Stimulated activated CD8-positive, alpha-beta memory T cell treated with anti-CD3 and anti-CD28 coated beads, Interleukin-2, amount 100 ng/mL, for 48 hours (primary cell): ENCODE results near the gene KDM2A.
"Not testable (repeated sequence)": the region's sequence is repeated elsewhere in the genome, so short reads cannot be mapped to it uniquely, and the experiment has no call there.

Source experiments
- DNase-seq, 2 donors: peaks; one replicate each; pipeline ENCODE4 v3.0.0-alpha.2; 2020; ENCODE audit warnings: low read depth in 2 of 2

KDM2A gene

DNA sequence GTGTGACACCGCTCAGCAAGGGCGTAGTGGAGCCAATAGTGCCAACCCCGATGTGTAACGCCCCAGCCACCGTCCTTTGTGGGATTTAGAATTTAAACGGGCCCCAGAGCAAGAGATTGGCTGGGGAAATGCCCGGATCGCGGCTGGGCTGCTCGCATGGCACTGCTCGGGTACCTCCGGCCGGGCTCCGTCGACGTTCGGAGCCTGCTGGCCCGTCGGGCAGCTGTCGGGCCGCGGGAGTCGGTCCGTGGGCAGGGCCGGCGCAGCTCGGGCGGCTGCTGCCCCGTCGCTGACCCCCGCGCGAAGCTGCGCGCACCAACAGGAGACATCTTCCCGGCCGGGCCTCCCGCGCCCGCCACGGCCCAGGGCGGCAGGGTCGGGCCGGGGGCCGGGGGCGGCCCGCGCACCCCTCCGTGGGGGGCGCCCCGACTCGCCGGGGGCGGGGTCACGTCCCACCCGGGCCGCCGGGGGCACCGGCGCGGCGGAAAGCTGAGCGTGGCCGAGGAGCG lies 1.3 kb upstream of the KDM2A start:
- DNase-seq = no peak

DNA sequence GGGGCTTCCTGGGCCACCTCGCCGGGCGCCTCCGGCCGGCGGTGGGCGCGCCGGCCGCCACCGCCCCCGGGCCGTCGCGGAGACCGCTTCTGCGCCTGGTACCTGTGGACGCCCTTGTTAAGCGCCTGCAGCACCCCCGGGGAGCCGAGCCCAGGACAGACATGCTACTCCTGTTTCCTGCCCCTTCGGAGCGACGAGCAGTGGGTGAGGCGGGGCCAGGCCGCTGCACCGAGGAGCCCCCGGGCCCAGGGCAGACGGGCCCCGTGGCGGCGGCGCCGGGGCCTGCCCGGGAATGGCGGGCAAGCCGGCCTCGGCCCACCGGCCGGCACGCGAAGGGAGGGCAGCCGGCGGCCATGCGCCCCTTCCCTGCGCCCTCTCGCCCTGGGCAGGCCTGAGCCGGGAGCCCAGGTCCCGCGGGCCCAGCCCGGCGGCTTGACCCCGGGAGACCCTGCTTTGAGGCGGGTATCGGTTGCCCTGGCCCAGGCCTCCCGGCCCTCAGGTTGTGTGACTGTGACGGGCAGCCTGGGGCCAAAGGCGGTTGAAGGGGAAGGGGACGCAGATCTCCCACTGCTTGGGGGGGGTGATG lies 789 bp upstream of the KDM2A start:
- no peak for DNase-seq

DNA sequence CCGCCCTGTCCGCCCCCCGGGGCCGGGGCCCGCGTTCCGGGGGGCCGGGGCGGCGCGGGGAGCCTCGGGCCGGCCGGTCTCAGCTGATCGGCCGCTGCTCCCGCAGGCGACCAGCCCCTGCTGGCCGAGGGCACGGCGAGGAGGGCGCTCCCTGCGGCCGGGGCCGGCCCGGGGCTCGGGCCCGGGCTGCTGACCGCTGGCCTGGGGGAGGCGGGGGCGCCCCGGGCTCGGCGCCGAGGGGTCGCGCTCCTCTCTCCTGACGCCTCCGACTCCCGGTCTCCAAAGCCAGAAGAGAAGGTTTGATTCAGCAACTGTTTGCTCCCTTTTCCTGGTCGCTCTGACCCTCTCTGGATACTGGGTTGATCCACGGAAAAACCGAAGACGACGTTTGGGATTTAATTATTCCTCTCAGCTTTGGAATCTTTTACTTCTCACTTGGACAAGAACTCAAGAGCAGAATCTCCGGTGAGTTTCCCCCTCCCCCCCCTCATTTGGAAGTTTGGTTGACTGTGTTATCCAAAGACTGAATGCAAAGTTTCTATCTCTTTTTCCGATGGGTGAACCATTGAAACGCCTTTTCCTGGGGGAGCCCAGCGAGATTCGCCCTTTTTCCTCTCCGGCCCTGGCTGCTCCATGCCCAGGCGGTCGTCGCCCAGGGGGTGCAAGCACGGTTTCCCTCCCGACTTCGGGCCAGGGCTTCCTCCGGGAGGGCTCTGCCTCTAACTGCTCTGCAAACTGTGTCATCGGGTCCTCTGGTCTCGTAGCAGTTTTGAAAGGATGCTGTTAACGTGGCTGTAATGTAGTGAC lies 725 bp downstream of the KDM2A start:
- DNase-seq = no peak

DNA sequence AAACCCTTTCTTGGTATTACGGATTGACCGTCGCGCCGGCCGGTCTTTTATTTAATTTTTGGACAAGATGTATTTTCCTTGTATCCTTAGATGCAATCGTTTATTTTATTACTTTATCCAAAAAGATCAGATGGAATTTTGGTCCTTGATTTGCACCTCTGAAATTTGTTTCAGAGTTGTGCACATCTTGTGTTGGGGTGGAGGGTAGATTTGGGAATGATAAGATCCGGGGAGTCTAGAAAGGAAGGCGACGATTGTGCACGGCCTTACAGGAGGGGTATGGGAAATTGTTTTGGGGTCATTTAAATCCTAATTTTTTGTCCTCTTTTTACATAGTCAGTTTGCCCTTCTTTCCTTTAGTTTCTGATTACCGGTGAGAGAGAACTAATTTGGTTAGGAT lies 1.4 kb downstream of the KDM2A start:
- DNase-seq = no peak

DNA sequence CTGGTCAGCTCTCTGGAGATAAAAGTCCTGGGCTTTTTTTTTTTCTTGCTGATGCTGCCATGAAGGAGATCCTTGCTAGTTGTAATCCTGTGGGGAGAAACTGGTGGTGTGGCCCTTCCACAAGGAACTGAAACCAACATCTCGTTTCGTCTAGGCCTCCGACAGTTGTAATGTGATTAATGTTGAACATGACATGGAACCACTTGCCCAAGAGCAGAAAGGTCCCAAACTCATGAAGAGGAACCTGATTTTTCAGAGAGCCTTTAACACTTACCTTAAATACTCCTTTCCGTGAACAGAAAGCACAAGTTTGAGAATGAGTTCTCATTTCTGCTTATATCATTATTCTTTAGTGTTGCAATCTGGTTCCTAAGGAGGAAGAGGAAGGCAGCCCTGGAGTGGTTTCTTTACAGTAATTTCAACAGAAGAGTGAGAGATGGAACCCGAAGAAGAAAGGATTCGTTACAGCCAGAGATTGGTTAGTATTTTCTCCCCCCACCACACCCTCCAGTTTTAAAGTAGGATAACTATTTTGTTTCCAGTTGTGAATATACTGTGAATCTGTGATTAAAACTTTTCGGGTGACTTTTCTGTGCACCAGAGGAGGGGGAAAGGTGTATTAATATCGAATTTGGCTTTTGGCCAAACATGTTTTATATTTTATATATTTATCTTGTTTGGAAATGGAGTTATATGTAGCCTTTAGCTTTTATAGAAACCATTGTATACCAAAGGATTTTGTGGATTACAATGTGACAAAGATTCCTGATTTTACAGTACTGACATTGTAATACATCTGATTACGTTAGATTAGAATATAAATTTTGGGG lies 2.0 kb downstream of the KDM2A start:
- DNase-seq = no peak

DNA sequence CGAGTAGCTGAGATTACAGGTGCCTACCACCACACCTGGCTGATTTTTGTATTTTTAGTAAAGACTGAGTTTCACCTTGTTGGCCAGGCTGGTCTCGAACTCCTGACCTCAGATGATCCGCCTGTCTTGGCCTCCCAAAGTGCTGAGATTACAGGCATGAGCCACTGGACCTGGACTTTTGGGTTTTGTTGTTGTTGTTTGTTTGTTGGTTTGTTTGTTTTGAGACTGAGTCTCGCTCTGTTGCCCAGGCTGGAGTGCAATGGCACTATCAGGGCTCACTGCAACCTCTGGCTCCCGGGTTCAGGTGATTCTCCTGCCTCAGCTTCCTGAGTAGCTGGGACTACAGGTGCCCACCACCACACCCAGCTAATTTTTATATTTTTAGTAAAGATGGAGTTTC lies 4.7 kb downstream of the KDM2A start:
- not testable (repeated sequence) for DNase-seq

DNA sequence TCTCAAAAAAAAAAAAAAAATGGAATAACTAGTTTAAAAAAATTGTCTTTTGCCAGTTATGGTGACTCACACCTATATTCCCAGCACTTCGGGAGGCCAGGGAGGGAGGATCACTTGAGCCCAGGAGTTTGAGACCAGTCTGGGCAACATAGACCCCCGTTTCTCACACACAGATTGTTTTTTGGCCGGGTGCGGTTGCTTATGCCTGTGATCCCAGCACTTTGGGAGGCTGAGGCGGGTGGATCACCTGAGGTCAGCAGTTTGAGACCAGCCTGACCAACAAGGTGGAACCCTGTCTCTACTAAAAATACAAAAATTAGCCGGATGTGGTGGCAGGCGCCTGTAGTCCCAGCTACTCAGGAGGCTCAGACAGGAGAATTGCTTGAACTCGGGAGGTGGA lies 7.2 kb downstream of the KDM2A start:
- not testable (repeated sequence) for DNase-seq

DNA sequence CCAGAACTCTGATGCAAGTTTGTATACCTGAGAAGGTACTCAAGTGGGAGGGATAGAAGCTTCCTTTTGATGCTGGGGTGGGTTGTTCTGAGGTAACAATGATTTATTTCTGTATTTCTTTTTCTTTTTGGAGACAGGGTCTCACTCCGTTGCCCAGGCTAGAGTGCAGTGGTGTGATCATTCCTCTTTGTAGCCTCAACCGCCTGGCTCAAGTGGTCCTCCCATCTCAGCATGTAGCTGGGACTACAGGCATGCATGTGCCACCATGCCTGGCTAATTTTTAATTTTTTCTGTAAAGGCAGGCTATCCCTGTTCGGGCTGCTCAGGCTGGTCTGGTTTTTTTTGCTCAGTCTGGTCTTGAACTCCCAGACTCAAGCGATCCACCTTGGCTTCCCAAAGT lies 7.9 kb downstream of the KDM2A start:
- no peak for DNase-seq

DNA sequence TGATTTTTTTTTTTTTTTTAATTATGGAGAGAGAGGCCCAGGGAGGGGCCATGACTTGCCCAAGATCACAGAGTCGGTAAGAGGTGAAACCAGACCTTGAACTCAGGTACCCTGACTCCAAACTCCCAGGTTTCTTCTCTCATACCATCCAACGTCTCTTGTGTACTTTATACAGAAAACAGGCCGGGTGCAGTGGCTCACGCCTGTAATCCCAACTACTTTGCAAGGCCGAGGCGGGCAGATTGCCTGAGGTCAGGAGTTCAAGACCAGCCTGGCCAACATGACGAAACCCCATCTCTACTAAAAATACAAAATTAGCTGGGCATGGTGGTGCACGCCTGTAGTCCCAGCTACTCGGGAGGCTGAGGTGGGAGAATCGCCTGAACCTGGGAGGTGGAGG lies 11.8 kb downstream of the KDM2A start:
- DNase-seq = not testable (repeated sequence)

DNA sequence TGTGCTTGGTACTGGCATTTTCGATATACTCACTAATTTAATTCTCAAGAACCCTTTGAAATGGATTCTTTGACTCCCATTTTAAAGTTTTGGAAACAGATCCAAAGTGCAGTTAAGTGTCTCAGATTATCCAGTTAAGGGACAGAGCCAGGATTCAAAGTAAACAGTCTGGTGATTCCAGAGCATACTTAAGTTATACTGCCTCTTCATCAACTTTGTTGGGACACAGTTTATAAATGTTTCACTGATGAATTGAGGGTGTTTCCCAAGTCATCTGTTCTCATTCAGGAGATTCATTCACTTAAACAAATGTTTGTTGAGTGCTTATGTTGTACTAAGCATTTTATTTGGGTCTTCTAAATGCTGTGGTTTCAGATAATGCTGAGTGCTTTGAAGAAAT lies 17.1 kb downstream of the KDM2A start:
- DNase-seq = no peak

DNA sequence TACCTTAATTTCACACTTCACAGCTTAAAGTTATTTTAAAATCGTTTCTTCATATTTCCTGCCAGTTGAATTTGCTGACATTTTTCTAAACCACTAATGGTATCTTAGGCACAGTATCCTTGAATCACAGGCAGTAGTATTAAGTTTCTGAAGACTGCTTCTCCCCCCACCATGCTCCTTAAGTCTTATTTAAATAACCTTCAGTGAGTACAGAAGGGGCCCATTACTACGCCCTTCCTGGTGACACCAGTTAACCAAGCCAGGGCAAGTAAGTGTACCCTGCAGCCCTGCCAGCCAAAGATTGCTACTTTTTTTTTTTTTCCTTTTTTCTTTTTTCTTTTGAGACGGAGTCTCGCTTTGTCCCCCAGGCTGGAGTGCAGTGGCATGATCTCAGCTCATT lies 19.9 kb downstream of the KDM2A start:
- no peak for DNase-seq

DNA sequence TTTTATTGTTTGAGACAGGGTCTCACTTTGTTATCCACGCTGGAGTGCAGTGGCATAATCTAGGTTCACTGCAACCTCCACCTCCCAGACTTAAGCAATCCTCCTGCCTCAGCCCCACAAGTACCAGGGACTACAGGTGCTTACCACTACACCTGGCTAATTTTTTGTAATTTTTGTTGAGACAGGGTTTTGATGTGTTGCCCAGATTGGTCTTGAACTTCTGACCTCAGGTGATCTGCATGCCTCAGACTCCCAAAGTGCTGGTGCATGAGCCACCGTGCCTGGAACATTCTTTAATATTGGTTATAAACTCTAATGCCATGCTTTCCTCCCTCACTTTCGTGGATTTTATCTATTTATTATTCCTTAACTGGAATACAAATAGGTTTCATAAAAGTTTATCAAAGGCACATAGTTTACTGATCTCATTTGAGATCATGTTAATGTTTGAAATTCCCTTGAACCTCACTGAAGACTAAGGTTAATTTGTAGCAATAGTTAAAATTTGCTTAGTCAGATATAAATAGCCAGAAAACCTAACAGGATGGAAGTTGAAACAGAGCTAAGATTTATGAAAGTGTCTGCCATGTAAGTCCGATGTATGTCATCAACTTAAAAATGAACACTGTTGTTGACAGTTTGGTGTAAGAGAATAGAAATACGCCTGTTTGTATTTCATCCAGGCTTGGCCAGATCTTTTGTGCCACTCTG lies 27.6 kb downstream of the KDM2A start:
- DNase-seq = no peak

DNA sequence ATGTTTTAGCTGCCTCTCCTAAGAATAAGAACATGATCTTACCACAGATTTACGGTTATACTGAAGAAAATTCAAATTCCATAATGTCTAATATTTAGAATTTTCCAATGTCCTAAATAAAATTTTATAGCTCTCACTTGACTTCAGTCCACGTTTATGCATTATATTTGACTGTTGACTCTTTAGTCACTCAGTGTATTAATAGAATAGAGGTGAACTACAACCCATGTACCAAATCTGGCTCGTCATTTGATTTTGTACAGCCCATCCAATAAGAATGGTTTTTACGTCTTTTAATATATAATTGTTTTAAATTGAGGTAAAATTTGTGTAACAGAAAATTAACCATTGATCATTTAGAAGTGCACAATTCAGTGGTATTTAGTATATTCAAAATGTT lies 34.9 kb downstream of the KDM2A start:
- DNase-seq = no peak

DNA sequence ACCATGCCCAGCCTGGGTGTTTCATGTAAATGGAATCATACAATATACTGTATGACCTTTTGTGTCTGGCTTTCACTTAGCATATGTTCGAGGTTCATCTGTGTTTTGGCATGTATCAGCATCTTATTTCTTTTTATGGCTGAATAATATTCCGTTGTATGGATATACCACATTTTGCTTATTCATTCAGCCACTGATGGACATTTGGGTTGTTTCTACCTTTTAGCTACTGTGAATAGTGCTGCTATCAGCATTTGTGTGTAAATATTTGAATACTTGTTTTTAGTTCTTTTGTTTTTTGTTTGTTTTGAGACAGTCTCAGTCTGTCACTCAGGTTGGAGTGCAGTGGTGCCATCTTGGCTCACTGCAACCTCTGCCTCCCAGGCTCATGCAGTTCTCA lies 35.7 kb downstream of the KDM2A start:
- DNase-seq = no peak

DNA sequence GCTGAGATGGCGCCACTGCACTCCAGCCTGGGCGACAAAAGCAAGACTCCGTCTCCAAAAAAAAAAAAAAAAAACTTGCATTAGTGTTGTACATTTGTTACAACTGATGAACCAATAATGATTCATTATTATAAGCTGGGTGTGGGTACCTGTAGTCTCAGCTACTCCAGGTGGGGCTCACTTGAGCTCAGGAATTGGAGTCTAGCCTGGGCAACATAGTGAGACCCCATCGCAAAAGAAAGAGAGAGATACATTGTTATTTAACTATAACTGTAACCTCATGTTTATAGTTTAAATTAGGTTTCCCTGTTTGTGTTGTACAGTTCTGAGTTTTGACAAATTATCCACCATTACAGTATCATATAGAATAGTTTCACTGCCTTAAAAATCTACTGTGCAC lies 38.6 kb downstream of the KDM2A start:
- no peak for DNase-seq

DNA sequence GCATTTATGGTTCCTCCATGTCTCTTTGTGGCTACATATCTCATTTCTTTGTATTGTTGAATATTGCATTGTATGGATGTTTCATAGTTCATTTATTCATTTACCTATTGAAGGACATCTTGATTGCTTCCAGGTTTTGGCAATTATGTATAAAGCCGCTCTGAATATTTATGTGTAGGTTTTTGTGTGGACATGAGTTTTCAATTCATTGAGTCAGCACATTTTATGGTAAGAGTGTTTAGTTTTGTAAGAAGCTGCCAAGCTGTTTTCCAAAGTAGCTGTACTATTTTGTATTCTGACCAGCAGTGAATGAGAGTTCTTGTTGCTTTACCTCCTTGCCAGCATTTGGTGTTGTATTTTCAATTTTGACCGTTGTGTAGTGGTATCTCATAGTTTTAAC lies 39.2 kb downstream of the KDM2A start:
- no peak for DNase-seq

DNA sequence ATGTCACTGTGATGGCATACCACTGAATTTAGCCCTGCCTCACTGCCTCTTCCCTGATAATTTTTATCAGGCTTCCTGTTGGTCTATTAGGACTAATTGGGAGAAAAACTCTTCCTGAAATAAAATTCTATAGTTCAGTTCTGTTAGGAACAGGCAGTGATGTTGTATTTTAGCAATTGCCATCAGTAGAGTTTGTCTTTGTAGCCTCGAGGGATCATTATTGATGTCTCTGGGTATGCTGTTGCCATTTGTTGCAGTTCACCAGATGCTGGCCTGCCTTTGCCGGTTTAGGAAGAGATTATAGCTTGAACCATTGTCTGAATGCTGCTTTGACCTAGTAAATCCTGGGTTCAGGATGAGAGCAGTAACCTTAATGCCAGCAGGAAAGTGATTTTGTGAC lies 41.0 kb downstream of the KDM2A start:
- DNase-seq = no peak

DNA sequence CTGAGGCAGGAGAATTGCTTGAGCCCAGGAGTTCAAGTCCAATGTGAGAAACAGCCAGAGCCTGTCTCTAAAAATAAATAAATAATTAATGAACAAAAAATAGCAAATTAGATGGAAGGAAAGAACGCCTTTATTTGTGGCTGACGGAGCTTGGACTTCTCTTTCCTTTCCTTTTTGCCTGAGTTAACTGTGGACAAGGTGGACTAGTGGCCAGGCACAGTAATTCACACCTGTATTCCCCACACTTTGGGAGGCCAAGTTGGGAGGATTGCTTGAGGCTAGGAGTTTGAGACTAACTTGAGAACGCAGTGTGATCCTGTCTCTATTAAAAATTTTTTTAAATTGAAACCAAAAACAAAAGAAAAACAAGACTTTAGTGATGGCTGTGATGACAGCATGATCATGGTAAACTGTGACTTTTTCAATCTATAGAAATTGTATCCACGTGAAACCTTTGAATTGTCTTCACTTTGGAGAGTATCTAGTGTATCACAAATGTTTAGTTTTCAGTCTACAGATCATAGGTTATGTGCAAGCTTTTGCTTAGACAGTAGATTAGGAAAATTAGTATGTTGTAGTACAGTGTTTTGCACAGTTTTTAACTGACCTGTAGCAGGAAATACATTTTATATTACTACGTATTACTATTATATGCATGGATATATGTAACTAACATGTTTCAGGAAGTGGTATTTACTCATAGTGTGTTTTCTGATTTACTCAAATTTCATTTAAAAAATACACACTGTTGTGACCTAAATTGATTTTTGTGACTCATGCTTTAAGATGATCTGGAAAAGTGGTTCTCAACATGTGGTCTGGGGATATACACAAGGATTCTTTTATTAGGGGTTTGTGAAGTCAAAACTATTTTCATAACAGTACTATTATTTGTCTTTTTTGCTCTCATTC lies 42.1 kb downstream of the KDM2A start:
- no peak for DNase-seq

DNA sequence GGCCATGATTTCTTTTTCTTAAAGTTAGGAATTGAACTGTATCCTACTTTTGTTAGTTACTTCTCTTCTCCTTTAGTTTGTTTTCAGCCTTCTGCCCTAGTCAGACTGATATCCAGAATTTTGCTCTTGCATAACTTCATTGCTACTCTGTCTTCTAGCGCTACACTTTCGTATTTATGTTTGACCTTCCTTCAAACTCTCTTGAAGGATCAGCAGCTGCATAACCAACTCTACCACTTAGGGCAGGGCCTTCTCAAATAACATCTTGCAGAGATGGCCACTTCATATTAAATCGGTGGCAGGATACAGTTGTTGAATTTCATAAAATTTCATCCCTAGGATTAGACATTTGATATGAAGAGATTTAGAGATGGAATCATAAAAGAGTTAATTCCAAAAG lies 43.9 kb downstream of the KDM2A start:
- DNase-seq = no peak

DNA sequence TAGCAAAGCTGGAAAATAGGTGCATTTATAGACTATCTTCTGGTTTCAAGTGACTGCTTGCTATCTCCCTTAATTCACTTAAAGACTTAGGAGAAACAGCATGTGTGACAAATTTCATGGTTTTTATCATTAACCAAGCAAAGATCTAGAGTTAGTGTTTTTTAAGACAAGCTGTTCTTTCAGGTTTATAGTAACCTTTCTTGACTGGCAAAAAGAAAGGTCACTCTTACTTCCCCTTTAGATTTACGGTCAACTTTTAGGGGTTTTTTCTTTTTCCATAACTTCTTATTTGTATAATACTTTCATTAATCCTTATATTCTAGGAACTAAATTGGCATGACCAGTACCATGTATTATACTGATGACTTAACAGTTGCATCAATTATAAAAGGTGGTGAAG lies 46.6 kb downstream of the KDM2A start:
- DNase-seq = no peak

DNA sequence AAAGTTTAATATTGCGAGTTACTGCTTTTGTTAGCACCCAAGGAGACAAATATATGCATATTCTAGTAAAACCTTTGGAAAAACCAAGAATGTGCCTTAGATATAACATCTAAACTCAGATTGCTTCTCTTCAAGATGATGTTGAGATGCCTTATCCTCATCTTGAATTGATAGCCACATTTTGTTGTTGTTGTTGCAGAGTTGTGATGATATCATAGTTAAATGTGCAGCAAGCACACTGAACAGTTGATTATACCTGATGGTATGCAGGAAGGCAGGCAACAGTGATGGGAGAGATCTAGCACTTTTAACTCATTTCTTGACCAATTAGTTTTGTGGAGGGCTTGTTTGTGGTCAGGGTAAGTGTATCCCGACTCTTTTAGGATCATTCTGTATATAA lies 48.0 kb downstream of the KDM2A start:
- no peak for DNase-seq
